AG08396 (cell line): ENCODE results near the gene LPCAT1.
"Not testable (repeated sequence)": the region's sequence is repeated elsewhere in the genome, so short reads cannot be mapped to it uniquely, and the experiment has no call there.

Source experiments
- DNase-seq: peaks from one replicate; pipeline ENCODE4 v3.0.0; 2012; ENCODE audit warnings: low spot score, mixed read lengths

Gene LPCAT1

DNA sequence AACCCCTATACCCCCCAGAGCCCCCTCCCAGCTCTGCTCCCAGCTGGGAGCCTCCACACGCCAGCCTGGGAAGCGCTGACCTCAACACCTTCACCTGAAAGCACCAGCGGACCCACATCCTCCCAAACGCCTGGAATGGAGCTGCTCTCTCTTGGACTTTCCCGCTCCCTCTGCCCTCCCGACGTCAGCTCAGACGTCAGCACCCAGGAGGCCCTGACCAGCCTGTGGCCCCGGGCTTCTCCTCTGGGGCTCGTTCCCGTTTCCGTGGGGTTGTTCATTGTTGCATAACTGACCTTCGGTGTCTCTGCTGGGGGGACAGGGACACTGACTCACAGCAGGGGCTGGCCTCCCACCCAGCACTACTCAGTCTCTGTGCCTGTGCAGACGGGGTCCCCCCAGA lies 43.5 kb downstream of the LPCAT1 start:
- DNase-seq, result no peak

DNA sequence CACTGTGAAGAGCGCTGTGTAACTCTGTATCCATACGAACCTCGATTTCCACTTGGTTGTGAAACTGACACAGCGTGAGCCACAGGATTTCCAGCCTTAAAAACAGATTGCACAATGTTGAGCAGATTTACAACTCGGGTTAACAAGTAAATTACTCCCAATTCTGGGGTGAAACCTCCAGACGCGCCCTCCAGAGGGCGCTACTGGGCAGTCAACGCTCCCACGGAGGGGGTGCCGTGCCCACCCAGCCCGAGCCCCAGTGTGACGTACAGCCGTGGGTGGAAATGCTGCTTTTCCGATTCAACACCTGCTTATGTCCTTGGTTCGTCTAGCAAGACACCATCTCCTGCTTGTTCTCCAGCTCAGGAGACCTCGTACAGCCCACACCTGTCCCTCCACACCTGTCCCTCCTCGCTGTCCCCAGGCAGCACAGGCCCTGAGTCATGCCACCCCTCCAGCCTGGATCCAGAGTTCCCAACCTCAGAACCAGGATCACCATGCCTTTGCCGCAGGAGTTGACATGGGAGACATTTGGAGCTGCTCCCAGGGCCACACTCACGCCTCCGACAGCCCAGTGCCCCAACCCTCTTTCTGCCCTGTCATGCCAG lies 44.1 kb downstream of the LPCAT1 start:
- DNase-seq, result peak; percentile 85

- no peak for DNase-seq
Measured at GRCh38 chr5:1479066-1479465, 44.7 kb downstream of the LPCAT1 start.

- no peak for DNase-seq
Measured at GRCh38 chr5:1478271-1479035, 45.3 kb downstream of the LPCAT1 start.

DNA sequence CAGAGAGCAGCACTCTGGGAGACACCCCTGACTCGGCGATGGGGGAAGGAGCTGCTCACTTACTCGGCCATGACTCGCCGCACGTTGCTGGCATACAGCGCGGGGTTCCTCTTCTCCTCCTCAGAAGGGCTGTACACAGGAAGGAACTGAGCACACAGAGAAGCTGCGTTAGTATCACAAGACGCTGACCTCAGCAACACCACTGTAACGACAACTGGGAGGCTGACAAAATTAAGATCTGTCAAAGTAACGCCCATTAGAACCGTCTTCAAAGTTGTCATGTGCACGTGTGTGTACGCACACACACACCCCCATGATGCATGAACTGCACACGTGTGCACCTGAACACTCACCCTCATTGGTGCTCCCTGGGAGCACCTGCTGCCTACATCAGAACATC lies 46.4 kb downstream of the LPCAT1 start:
- DNase-seq, result no peak

DNA sequence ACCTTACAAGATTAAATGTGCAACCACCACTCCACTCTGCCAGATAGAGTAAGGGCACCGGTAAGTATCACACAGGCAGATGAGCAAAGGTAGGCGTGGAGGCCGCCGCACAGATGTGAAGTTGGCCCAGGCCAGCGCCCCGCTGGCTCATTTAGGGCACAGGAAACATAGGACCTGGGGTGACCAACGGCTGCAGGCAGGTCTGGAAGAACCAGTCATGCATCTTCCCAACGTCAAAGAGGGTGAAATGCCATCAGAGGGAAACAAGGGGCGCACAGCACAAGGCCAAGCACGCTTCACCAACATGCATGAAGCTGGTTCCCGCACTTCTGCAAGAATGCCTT lies 46.8 kb downstream of the LPCAT1 start:
- no peak for DNase-seq

DNA sequence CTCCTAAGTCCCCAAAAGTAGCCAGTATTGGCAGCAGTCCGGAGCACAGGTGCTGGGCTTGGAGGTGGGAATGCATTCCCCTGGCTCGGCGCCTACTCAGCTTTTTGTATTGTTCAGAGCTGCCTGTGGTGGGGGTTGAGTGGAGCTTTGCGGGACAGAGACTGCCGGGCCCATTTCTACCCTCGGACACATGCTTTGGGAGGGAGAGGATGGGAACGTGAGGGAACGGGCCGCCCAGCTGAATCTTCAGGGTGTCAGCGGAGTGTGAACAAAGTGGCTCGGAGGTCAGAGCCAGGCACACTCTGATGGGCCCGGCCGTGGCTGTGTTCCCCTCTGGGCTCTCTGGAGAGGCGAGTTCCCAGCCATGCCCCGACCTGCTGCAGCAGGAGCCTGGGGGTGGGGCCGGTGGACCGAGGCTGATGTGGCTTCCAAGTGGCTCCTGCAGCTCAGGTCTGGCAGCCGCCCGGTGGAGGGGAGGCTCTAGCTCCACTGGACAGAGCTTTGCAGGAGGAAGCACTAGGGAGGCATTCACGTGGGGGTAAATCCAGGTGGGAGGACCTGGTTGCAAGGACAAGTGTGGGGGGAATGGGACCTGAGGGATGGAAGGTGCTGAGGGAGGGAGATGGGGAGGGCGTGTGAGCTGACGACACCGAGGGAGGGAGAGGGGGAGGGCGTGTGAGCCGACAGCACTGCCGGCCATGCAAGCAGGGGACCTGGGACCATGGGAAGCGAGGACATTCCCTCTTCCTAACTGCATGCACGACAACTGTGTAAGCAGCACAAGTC lies 47.4 kb downstream of the LPCAT1 start:
- DNase-seq, result no peak

DNA sequence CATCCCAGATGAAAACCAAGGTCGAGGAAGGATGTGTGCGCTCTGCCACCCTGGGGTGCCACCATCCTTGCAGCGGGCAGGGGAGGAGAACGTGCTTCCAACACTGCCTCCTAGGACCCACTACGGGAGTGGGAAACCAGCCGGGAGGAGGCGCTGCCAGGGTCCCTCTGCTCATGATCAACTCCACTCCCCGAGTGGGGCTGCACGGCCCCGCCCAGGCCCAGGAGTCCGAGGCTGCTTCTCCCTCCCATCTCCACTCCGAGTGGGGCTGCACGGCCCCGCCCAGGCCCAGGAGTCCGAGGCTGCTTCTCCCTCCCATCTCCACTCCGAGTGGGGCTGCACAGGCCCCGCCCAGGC lies 48.2 kb downstream of the LPCAT1 start:
- DNase-seq, result not testable (repeated sequence)

DNA sequence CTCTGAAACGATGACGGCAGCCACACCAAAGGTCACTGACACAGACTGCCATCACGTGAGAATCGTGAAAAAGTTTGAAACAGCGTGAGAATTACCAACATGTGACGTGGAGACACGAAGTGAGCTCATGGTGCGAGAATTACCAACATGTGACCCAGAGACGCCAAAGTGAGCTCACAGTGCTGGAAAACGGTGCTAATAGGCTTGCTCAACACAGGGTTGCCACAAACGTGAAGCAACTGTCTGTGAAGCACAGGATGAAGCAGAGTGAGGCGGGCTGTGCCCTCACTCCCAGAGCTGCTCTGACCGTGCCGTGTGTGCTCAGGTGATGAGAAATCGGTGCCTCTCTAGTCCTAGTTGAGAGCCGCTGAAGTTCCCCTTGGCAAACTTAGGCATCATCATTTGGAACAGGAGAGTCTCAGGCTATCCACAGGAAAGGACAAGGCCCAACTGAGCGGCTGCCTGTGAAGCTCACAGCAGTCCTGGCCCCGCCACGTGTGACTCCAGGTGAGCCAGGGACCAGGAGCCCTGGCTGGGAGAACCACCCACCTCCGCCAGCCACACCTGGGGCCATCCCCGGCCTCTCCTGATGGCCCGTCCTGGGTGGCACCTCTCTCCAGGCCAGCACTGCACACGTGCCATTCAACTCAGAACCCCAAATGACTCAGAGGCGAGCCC lies 48.8 kb downstream of the LPCAT1 start:
- no peak for DNase-seq

DNA sequence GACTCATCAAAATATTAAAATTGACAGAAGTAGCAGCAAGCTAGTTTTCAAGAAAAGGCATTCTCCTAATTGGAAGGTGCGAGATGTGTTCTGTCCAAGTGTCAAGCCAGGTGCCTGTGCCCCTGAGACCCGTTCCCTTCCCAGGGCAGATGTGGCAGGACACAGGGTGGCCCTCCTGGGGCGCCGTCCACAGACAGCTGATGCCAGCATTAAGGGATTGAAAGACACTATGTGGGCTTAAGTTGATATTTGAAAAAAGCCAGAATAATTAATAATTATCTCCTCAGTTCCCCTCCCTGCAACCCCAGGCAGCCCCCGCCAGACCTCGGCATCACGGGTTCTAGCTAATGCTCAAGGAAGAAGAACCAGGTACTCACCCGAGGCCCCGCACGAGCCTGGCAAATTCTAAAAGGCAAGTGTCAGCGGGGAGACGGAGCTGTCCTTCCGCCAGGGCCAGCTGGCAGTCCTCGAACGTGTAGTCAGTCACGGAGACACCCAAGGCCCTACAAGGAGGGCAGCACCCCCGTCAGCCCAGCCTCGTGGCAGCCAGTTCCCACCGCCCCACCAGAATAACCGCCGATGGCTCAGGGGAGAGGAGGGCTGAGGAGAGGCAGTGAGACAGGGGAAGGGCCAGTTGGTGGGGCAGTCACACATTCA lies 49.4 kb downstream of the LPCAT1 start:
- no peak for DNase-seq

DNA sequence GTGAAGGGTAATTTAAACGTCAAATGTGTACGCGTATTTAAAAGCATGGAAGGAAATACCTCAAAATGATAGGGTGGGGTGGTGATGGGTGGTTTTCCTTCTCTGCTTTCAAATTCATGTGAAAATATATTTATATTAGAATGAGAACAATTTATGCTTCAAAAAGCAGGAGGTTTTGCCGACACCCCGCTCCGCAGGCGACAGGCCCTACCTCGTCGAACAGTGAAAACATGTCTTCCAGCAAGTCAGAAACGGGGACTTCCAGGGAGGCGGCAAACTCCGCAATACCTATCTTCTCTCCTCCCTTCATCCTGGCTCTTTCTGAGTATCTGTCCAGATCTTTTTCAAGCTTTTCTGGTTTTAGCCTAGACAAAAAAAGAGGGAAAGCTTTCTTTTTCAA lies 50.0 kb downstream of the LPCAT1 start:
- no peak for DNase-seq

DNA sequence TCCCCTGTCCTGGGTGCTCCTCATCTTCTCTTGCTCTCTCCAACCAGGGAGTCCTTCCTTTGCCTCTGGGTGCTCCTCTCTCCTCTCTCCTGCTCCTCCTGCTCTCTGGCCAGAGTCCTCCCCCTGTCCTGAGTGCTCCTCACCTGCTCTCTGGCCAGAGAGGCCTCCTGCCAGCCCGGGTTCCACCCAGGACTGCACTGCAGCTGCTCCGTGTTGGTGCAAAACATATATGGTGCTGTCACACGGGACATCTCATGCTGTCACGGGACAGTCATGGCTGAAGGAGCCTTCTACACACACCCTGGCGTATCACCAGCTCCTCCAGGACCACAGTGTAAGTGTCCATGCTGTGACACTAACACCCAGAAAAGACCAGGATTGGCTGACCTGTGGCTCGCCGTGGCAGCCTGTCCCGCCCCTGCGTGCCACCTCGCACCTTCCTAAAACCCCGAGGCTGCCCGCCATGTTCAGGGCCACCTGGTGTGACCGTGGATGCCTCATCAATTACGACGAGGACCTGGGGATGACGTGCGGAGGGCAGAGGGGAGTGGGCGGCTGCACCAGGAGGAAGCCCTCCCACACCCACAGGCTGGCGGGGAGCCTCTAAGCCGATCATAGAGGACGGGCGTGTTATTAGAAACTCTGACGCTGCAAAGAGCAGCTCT lies 50.7 kb downstream of the LPCAT1 start:
- no peak for DNase-seq

DNA sequence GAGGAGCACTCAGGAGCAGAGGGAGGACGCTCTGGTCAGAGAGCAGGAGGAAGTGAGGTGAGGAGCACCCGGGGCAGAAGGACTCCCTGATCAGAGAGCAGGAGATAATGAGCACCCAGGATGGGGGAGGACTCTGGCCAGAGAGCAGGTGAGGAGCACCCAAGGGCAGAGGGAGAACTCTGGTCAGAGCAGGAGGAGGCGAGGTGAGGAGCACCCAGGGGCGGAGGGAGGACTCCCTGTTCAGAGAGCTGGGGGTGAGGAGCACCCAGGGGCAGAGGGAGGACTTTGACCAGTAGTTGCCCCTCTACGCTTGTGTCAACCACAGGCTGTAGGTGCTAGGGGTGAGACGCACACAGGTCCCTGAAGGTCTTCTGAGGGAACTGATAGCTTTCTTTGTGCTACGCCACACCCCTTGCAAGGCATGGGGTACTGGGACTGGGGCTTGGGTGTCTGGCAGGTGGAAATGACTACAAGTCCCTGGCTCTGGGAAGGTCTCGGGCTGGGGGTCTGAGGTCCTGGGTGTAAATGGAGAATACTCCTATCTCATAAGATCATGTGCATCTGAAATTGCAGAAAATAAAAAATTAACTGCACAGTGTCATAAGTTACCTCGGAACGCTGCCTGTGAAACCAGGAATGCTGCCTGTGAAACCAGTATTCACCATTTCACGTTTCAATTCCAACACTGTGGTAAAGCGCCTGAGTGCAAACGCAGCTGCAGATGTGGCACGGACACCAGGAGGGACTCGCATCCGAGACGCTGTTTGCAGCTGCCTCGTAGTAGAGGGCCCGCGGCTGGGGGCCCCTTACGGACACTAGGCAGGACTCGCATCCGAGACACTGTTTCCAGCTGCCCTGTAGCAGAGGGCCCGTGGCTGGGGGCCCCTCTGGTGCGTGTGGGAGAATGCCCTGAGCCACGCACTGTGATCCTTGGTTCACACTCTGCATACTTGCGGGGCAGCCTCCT lies 51.5 kb downstream of the LPCAT1 start:
- DNase-seq, result no peak

DNA sequence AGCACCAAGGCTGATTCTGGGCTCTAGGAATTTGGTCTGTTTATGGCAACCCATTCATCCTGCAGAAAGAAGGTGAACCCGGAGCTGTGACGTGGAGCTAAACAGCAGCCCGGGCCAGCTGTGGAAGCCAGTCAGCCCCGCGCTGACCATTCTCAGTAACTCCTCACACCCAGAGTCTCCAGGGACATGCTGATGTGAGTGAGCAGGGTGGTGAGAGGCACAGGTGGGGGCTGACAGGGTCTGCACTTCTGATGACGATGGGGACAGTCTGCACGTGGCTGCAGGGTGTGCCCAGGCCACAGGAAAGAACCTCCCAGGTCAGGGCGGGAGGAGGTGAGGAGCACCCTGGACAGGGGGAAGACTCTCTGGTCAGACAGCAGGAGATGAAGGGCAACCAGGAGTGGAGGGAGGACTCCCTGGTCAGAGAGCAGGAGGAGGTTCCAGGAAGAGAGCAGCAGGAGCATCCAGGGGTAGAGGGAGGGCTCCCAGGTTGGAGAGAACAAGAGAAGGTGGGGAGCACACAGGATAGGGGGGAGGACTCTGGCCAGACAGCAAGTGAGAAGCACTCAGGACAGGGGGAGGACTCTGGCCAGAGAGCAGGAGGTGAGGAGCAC lies 52.4 kb downstream of the LPCAT1 start:
- DNase-seq, result no peak

DNA sequence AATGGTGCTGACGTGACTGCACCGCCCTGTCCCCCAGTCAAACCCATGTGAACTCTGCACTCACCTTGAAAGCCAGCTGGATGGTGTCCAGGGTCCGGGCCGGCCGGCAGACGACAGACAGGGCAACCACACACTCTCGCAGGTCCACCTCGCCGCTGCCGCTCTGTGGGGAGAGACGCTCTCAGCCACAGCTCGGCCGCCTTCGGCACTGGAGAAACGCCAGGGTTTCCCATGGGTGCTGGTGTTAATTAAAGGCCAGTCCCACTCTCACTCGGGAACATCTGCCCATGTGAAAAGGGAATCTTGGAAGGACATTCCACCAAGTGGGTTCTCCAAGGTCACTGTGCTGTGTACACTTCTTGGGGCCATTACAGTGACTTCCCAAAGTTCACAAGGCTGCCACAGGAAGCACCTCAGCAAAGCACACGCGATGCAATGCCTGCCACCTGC lies 53.0 kb downstream of the LPCAT1 start:
- DNase-seq, result no peak

DNA sequence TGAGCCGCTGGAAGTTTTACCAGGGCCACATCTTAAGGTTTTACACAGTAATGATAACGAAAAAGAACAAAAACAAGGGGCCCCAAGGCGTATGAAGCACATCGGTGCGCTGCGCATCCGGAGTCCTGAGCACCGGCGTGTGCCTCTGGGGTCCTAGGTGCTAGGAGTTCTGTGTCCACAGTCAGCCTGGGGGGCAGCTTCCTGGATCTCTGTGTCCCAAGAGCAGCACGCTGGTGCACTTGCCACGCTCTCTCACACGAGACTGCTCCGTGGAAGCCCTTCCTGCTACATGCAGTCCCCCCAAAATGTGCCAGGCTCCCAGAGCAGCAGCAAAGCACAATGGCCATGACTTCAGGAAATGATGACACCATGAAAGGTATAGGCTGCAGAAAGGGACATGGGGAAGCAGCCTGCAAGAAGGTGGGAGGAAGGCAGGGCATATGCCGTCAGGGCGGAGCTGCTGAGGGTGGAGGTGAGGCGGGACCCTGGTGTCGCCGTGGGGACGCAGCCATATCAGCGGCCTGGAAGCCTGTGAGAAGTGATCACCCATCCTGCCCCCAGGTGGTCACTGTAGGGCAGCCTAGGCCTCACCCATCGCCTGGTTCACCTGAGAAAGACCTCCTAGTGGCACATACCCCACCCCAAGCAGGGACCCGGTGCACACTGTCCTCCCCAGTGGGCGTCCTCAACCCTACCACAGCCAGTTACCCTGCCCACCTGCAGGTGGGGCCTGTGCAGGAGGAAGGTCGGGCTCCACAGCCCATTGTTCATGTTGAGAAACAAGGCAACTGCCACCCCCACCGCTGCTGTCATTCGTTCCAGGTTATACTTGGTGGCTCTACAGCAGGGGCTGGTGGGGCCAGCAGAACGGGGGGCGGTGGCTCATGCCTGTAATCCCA lies 54.9 kb downstream of the LPCAT1 start:
- no peak for DNase-seq

DNA sequence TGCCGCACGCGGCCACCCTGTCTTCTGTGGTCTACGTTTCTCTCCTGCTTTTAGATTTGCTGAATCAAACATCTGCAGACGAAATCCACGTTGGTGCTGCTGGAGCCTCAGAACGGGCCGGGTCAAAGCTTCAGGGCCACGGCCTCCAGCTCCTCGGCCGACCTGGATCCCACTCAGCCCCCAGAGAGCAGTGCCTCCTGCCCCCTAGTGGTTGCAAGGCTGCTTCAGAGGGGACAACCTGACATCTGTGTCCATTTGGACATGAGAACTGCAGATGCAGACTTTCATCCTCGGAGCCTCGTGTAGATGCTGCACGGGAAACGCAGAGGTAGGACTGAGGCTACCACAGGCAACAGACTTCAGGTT lies 55.5 kb downstream of the LPCAT1 start:
- peak; percentile 59 for DNase-seq

- no peak for DNase-seq
Measured at GRCh38 chr5:1467341-1468246, 56.2 kb downstream of the LPCAT1 start.
